ENCODE results near the gene PATZ1.
"Not testable (repeated sequence)": the region's sequence is repeated elsewhere in the genome, so short reads cannot be mapped to it uniquely, and the experiment has no call there.

The PATZ1 gene

DNA sequence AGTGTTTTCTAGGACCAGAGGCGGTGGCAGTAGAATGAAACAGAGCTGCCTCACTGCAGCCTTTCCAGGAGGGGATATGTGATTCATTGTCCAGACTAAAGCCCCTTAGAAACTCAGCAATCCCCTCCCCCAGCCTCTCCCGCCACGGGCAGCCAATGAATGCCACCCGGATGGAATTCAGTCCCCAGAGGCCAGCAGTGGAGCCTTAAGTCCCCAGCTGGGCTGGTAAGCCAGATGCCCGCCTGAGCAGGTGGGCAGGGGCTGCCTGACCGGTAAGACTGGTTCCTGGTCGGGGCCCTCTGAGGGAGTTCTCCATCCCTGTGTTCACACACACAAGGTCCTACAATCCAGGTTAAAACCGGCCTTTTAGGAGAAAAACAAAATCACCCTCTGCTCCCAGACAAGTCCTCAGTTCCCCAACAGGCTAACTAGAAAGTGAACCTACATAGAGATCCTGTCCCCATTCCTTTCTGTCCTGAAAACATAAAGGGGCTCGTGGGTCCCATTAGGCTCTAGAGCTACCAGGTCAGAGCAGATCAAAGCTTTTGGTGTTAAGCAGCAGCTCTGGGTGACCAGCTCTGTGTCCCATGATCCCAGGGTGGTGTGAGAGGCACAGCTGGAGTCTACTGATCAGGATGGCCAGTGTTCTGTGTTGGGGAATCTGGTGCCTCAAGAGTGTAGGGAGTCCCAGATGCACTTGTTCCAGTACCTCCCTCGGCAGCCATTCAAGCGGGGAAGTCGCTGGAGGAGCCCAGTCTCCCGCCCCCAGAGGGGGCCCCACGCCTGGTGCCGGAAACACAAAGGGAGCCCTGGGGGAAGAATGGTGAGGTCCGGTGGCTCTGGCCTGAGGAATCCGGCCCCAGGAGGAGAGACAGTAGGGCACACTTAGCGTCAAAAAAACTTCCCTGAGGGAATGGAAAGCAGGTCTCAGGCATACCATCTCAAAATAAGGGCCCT lies 2.6 kb downstream of the PATZ1 start:
- no peak for DNase-seq

DNA sequence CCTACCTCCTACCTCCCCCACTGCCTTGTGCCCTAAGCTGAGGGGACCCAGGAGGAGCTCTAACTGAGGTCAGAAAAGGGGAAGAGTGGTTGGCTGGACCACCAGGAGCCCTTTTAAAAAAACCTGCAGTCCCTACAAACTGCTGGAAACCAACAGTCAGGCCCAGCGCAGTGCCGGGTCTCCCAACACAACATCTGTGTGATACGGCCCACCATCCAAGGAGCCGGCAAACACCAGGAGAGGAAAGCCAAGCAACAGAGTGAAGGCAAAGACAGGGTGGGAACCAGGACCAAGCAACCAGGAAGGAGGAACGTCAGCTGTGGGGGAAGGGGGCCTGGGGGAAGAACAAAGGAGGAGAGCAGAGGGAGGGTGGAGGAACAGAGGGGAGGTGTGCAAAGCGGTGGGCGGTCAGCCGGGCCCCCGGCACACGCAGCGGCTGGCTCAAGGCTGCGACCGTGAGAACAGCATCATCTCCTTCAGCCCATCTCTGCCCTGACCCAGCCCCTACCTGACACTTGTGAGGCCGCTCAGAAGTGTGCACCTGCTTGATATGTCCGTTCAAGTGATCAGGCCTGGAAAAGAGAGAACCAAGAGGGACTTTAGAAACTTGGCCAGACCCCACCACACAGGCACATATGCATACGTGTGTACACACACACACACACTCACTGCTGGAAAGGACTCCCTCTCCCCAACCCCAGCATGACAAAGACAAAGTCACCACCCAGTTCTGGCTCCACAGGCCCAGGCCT lies 3.6 kb downstream of the PATZ1 start:
- DNase-seq: no peak

DNA sequence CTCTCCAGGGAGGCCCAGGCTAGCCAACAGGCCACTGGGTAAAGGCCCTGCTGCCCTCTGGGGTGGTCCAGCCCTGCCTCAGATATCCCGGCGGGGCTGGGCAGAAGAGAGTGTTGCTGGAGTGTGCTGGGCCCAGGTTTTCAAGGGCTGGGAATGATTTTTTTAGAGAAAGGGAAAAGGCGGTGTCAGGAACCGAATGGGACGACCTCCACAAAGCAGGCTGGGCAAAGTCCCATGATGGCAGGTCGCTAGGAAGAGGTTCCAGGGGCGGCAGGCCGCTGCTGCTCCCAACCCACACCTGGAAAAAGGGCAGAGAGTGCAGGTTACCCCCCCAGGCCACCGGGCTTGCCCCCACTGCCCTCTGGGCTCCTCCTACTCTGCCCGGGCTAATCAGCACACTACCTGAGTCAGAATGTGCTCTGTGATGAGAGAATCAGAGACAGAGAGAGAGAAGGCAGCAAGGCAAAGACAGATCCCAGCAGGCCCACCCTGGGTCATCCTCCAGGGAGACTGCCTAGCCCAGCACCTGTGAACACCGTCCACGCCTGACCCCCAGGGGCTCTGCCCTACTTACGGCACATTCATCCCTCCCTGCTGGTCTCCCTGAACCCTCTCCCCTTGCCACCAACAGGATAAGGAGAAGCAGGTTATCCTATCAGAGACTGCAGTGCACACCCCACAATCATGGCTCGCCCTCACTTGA lies 4.6 kb downstream of the PATZ1 start:
- no peak for DNase-seq

- no peak for DNase-seq
Observed at GRCh38 chr22:31340765-31341247, 5.3 kb downstream of the PATZ1 start.

GRCh38 chr22:31340360-31340759 lies 5.8 kb downstream of the PATZ1 start:
- no peak for DNase-seq

DNA sequence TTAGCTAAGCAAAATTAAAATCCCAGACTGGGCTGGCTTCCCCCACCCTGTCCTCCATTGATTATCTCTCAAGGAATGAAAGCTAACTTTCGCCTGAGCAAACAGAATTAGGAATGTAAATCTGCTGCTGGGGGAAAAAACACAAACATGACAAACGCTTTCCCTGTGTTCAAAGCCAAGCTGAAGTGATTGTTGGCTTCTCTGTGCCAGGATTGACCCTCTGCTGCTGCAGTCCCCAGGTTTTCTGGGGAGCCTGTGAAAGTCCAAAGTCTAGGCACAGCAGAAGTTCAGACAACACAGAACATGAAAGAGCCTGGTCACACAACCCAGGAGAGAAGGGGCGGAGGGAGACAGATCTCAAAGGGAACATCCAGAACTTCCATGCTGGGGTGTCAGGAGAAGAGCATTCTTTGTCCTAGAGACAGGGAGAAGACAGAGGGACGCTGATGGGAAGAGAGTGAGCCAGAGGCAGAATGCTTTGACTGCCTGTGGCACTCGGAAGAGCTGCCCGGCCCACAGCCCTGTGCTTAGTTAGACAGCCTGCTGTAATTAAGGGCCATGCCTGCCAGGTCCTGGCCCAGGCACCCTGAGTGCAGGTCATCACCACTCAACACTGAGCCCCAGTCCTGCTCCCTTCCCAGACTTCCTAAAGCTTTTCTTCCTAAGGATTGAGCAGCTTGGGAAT lies 6.9 kb downstream of the PATZ1 start:
- DNase-seq: no peak

DNA sequence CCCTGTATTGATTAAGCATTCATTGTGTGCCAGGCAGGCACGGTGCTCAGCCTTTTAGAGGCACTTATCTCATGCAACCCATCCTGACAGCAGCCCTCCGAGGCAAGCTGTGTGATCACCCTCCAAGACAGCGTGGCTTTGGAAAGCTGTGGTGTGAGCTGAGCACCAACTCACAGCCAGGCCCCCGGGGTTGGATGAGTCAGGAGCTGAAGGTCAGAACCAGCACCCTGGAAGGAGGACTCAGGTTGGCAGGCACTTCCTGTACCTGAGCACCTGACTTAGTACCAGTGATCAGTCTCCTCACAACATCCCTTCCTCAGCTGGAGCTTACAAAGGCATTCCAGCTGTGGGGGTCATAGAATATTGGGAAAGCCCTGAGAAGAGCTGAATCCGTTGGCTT lies 9.0 kb downstream of the PATZ1 start:
- no peak for DNase-seq

DNA sequence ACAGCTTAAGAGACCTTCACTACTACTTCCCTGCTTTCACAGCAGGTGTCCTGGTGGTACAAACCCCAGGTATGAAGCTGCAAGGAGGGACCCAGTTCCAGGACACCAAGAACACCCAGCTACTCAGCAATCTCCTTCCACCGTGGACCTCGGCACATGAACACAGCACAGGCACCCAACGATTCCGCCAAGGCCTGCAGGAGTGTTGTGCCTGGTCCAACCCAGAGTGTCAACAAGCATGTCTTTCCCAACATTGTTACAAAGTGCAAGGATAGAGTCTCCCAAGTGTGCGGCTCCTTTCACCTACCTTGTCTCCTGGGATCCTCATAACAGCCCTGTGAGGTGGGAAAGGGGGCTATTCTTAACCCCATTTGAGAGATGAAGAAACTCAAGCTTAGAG lies 11.8 kb downstream of the PATZ1 start:
- no peak for DNase-seq

DNA sequence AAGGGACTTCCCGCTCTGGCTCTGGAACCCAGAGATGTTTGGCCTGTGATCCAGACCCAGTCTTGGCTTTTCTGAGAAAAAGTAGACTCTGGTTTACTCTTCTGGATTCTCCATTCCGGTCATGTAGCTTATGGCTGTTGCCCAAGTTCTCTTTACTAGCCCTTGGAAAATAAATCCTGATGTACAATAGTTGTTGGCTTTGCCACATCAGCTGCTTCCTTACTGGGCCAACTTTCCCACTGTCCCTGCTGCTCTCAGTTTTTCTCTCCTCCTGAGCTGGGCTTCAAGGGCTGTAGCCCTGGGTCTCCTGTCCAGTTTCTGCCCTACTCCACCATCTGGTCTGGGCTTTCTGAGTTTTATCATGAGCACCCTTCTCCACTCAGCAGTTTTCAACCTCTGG lies 12.5 kb downstream of the PATZ1 start:
- DNase-seq: no peak

DNA sequence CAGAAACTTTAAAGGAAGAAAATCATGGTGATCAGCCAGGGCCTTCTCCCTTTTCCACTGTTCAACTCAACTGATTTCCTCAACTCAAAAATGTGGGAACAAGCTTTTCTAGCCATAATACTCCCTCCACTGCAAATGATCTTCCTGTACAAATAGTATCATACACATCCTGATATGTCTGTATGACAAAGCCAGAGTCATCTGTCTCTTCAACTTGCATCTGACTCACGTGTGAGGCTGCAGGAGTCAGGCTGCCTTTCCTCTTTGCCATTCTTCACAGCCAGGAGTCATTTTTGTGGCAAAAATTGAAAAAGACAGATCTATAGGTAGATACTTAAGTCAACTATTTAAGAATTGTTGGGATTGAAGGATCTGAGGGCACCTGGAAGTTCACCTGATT lies 13.3 kb downstream of the PATZ1 start:
- no peak for DNase-seq

DNA sequence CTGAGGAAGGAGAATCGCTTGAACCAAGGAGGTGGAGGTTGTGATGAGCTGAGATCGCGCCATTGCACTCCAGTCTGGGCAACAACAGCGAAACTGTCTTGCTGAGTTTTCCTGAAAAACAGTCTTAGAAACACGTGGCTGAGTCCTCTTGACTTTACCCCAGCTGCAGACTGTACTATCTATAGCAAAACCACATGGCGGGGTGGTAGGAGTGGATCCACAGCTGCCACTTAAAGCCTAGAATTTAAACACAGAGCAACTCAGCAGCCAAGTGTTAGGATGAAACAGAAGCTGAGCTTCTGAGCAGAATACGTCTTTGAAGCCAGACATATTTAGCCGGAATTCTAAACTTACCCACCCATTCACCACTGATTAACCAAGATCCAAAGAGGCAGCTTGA lies 14.1 kb downstream of the PATZ1 start:
- no peak for DNase-seq

GRCh38 chr22:31329453-31330215 lies 16.5 kb downstream of the PATZ1 start:
- DNase-seq: no peak

DNA sequence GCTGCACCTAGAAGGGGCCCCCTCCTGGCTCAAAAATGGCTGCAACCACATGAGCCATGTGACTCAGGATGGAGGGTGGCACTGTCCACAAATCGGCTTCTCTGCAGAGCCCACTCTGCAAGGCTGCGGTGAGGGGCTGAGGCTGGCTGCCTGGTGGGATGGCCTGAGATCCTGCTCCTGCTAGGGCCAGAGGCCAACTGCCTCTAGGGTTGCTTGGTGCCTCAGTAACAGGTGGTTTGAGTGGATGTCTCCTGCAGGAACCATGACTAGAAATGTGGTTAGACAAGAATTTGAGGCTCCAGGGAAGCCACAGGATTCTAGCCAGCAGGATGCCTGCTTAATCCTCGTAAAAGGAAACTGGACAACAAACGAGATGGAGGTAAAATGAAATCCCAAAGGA lies 17.1 kb downstream of the PATZ1 start:
- DNase-seq: no peak

- no peak for DNase-seq
Observed at GRCh38 chr22:31328544-31328960, 17.6 kb downstream of the PATZ1 start.

DNA sequence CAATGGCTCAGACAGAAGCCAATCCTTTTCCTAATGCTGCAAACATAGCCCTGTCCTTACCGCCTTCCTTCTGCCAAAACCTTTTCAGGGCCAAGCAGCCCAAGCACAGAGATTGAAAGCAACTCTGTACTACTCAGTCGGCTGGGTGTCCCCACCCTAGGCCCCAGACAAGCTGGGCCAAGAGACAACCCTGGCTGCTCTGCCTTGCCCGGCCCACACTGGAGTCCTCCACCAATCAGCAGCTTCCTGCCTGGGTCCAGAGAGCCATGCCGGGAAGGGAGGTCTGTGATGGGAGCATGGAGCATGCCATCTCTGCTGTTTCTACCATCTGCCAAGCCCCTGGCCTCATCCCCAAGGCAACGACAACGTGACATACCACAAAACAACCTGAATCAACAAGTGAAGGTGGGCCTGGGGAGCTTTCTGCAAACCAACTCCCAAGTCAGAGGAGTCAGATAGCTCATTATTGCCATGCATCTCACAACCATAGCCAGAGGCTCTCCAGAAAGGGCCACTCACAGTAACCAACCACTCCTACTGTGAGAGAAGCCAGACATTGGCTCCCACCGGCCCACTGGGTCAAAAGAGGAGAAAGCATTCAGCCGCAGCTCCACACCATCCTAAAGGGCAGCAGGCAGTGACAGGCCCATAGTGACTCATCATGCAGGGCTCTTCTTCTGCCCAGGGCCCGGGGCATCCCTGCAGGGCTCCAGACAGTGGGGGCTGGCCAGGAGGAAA lies 18.2 kb downstream of the PATZ1 start:
- DNase-seq: no peak

- DNase-seq: no peak
Observed at GRCh38 chr22:31326877-31327276, 19.3 kb downstream of the PATZ1 start.

DNA sequence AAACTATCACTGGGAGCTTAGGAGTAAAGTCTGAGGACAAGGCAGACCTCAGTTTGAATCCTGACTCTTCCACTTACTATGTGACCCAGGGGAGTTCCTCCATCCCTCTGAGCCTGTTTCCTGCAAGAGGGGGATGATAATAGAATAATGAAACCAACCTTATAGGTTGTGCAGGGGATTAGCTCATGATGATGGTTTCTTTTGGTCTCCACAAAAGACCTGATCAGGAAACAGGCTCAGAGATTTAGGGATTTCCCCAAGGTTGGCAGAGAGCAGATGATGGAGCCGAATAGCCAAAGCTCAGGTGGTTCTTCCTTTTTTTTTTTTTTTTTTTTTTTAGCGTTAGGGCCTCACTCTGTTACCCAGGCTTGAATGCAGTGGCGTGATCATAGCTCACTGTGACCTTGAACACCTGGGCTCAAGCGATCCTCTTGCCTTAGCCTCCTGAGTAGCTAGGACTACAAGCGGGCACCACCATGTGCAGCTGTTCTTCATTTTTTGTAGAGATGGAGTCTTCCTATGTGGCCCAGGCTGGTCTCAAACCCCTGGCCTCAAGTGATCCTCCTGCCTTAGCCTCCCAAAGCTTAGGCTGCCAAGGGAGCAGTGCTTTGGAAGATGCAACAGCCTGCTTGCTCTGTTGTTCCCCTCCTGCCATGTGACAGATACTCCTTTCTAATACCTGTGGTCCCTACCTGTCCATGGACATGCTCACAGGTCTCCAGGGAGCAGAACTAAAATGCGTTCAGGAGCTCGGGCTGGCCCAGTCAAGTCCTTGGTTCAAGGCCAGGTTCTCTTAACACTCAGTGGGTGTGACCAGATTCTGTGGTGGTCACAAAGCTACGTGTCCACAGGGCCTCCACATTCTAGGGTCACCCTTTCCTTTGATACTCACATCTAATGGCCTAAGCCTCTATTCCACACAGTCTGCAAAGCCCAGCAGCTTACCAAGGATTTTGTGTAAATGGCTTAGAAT lies 22.3 kb downstream of the PATZ1 start:
- no peak for DNase-seq

DNA sequence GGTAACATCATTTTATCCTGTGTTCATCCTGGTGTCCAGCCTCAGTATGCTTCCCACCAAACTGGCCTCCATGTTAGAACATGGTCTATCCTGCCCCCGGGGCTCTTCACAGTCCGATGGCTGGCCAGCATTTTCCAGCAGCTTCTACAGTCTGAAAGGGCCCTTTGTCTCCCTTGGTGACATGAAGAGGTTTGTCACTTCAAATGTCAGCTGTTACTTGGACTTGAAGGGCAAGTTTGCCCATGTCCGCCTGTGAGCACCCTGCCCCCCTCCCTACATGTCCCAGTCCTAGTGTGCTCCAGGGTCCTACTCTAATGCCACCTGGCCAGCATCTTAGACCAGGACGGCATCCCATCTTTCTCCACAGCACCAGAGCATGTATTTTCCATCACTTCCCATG lies 24.7 kb downstream of the PATZ1 start:
- DNase-seq: no peak

DNA sequence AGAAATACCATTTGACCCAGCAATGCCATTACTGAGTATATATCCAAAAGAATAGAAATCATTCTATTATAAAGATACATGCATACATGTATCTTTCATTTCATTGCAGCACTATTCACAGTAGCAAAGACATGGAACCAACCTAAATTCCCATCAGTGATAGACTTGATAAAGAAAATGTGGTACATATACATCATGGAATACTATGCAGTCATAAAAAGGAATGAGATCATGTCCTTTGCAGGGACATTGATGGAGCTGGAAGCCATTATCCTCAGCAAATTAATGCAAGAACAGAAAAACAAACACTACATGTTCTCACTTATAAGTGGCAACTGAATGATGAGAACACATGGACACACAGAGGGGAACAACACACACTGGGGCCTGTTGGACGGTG lies 31.9 kb downstream of the PATZ1 start:
- DNase-seq: not testable (repeated sequence)

Measured in CD4-positive, alpha-beta T cell treated with Interleukin-1 beta for 1 hour (primary cell).